GM18868 (cell line): ENCODE results near the gene TTLL10.

Source experiments
- ATAC-seq: cut with Tn5 transposase; IDR thresholded peaks from one replicate; pipeline ENCODE4 v1.9.1; 2021; ENCODE audit warnings: mild to moderate bottlenecking, moderate library complexity; ENCODE audit not compliant: unreplicated experiment

TTLL10 gene

DNA sequence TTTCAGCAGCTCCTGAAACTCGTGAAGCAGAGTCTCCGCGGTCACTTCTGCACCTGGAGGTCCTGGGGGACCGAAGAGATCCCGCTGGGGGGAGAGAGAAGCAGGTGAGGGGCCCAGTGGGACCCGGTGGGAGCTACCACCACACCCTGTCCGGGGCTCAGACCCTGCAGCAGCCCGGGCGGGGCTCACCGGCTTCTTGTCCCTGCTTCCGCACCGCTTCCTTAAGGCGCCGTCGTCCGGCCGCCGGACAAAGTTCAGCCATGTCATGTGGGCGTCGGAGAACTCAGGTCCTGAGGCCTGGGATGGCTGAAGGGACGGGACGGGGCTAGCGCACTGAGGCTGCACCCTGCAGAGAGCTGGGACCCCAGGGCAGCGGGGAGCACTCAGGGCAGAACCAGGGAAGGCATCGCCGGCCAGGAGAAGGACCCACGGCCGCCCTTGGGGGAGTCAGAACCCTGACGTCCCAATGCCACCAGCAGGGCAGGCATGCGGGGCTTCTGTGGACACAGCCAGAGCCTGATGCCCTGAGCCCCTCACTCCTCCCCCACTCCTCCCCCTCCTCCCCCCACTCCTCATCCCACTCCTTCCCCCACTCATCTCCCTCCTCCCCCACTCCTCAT, 70.6 kb downstream of the TTLL10 start:
- no peak for ATAC-seq

GRCh38 chr1:1245178-1245816, 71.6 kb downstream of the TTLL10 start:
- ATAC-seq = no peak

DNA sequence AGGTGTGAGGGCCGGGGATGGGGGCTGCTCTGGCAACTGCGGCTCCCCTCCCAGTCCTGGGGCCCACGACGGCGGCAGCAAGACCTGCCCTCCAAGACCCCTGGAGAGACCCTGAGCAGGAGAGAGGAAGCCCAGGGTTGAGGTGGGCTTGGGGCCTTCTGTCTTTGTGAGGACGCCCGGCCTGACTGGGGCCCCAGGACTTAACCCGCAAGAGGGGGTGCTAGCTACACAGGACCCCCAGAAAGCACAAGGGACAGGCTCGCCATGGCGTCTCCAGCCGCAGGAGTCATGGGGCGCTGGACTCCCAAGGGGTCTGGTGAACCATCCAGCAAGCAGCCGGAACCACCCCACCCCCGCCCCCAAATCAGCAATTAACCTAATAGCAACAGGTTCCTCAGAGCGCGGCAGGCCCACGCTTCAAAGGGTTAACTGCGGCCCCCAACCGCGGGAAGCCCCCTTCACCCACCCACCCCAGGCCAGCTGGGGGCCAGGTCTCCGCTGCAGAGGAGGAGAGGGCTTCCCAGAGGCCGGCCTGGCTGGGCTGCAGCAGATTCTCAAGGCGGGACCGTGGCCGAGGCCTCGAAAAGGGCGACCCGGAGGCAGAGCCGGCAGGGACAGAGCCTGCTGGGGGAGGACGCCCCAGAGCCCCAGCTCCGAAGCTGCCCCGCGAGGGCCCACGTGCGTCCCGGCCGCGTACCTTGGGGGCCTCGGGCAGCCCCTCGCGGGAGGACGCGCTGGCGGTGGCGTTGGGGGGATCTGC, 72.3 kb downstream of the TTLL10 start:
- ATAC-seq = no peak

DNA sequence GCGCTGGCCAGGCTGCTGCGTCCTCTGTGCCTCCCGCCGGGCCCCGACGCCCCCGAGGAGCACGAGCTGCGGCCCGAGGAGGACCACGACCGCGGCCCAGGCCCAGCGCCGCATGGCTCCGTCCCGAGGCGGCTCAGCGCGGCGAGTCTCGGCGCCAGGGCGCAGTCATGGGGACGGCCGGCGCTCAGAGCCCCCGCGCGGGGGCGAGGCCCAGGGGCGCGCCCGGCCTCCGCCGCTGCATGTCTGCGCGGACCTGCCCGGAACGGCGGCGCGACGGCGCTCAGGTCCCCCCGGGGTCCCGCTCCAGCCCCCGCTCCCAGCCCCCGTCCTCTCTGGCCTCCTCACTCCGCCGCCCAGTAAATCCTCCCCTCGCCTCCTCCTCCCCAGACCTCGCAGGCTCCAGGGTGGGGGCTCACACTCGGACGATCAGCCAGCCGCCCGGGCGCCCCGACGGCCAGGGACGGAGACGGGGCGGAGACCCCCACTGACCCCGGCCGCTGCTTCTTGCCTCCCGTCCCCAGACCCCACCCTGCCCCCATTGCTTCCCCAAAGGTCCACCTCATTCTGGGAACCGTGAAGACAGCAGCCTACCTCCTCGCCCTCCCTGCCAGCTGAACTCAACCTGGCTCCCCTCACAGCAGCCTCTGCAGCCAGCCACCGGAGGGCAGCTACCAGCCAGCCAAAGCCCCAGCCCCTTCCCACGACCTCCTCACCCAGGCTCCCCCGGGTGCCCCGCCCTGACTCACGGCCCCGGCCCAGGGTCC, 73.1 kb downstream of the TTLL10 start, which contains the start of gene C1QTNF12:
Gene C1QTNF12 (minus strand): TSS at position 146 of the 764 bp plus-strand sequence. CDS start 32 bp downstream, at position 114.
- ATAC-seq = no peak

GRCh38 chr1:1247341-1247913, 73.7 kb downstream of the TTLL10 start:
- no peak for ATAC-seq
